ENCODE results near the gene SPTBN1. TPM values are rescaled to one million over a fixed set of nuclear protein-coding genes. Genes with fewer than 3 reads are reported as not detected.

The SPTBN1 gene
- total RNA-seq, 1 experiment from 2014 or later: 146 TPM

GRCh38 chr2:54523324-54523959 lies 67.3 kb downstream of the SPTBN1 start:
- TF ChIP-seq CTCF (conservative IDR thresholded peaks at IDR 0.05; ENCODE audit: low read depth, low read length) (no peak), EZH2 (IDR thresholded peaks at IDR 0.05; ENCODE audit: borderline replicate concordance, low read depth, low read length, poor library complexity, severe bottlenecking) (no peak)
- ChIA-PET CTCF (interaction anchor here (0.8 to 1.8 kb wide), 5 partner anchors 142 to 651 kb away, joined by 4 to 19 read pairs (median 5); no protein-coding TSS in a partner anchor), POLR2A (ENCODE audit: low non-redundant PET) (no interaction called here)
- H3K4me3 ChIP-seq (ENCODE audit: low read depth, low read length, poor library complexity, severe bottlenecking): no peak overlapping the region
- peaks cover 22% of the 10 kb centered on the region for H3K4me1 ChIP-seq (ENCODE audit: insufficient read depth, low read length, poor library complexity, severe bottlenecking)
- intact Hi-C loops (cut with micrococcal nuclease; ENCODE audit: unreplicated experiment): loop anchor here (10.0 kb wide), 2 partner anchors 301 to 651 kb away; no protein-coding TSS in a partner anchor
- no peak overlapping the region for H3K27ac ChIP-seq (ENCODE audit: low read depth, low read length, poor library complexity, severe bottlenecking)
- H3K36me3 ChIP-seq (ENCODE audit: insufficient read depth, low read length, poor library complexity, severe bottlenecking): peaks cover 10% of the 10 kb centered on the region
- no peaks in the 10 kb centered on the region for H3K27me3 ChIP-seq (replicated peaks; ENCODE audit: insufficient read depth, low read depth, low read length, poor library complexity)
- no peaks in the 10 kb centered on the region for H3K9me3 ChIP-seq (ENCODE audit: low read depth, low read length, poor library complexity, severe bottlenecking)
- no peak for DNase-seq (ENCODE audit: low spot score)
- BruUV-seq (replicated peaks): no TSS peak

DNA sequence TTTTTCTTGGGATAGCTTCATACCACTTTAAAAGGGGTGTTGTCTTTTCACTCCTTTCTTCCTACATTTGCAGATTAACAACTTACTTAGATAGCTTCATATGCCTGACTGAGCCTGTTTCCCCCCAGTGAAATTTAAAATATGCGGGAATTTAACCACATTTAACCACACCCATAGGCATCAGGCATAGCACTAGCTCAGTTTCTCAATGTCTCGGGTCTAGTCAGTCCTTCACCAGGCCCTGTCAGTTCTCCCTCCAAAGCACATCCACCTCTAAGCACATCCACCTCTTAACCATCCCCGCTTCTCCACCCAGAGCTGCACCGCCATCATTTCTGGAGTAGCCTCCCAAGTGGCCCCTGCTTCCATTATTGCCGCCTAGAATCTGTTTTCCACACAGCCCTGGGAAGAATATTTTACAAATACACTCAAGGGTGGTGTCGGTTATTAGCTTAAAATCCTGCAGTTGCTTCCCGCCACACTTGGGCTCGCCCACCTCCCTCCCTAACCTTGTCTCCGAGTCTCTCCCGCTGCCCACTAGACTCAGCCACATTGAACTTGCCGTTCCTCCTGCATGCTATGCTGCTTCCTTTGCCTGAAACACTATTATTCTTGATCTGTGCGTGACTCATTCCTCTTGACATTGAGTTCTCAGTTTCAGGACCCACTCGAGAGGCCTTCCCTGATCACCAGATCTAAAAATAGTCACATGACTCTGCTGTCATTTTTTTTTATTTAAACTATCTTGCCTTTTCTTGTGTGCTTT lies 68.3 kb downstream of the SPTBN1 start:
- intact Hi-C loops (cut with micrococcal nuclease; ENCODE audit: unreplicated experiment): loop anchor here (10.0 kb wide), 2 partner anchors 300 to 650 kb away; no protein-coding TSS in a partner anchor
- Histone ChIP-seq H3K27me3 (replicated peaks; ENCODE audit: insufficient read depth, low read depth, low read length, poor library complexity) (no peaks in the 10 kb centered on the region), H3K4me3 (ENCODE audit: low read depth, low read length, poor library complexity, severe bottlenecking) (no peak overlapping the region), H3K4me1 (ENCODE audit: insufficient read depth, low read length, poor library complexity, severe bottlenecking) (peaks cover 22% of the 10 kb centered on the region), H3K27ac (ENCODE audit: low read depth, low read length, poor library complexity, severe bottlenecking) (no peak overlapping the region), H3K36me3 (ENCODE audit: insufficient read depth, low read length, poor library complexity, severe bottlenecking) (peaks cover 10% of the 10 kb centered on the region), H3K9me3 (ENCODE audit: low read depth, low read length, poor library complexity, severe bottlenecking) (no peaks in the 10 kb centered on the region)
- CTCF ChIA-PET: interaction anchor here (1.2 kb wide), 1 partner anchor 180 kb away, joined by 7 read pairs; no protein-coding TSS in a partner anchor
- TF ChIP-seq CTCF (conservative IDR thresholded peaks at IDR 0.05; ENCODE audit: low read depth, low read length): no peak
- TF ChIP-seq EZH2 (IDR thresholded peaks at IDR 0.05; ENCODE audit: borderline replicate concordance, low read depth, low read length, poor library complexity, severe bottlenecking): no peak
- no TSS peak for BruUV-seq (replicated peaks)
- POLR2A ChIA-PET (ENCODE audit: low non-redundant PET): no interaction called here
- DNase-seq (ENCODE audit: low spot score): peak; percentile 58

GRCh38 chr2:54525321-54525720 lies 69.2 kb downstream of the SPTBN1 start:
- TF ChIP-seq CTCF (conservative IDR thresholded peaks at IDR 0.05; ENCODE audit: low read depth, low read length) (no peak), EZH2 (IDR thresholded peaks at IDR 0.05; ENCODE audit: borderline replicate concordance, low read depth, low read length, poor library complexity, severe bottlenecking) (no peak)
- Histone ChIP-seq H3K9me3 (ENCODE audit: low read depth, low read length, poor library complexity, severe bottlenecking) (no peaks in the 10 kb centered on the region), H3K4me1 (ENCODE audit: insufficient read depth, low read length, poor library complexity, severe bottlenecking) (peaks cover 19% of the 10 kb centered on the region), H3K27ac (ENCODE audit: low read depth, low read length, poor library complexity, severe bottlenecking) (no peak overlapping the region), H3K27me3 (replicated peaks; ENCODE audit: insufficient read depth, low read depth, low read length, poor library complexity) (no peaks in the 10 kb centered on the region), H3K36me3 (ENCODE audit: insufficient read depth, low read length, poor library complexity, severe bottlenecking) (peaks cover 10% of the 10 kb centered on the region), H3K4me3 (ENCODE audit: low read depth, low read length, poor library complexity, severe bottlenecking) (no peak overlapping the region)
- ChIA-PET POLR2A (ENCODE audit: low non-redundant PET) (no interaction called here), CTCF (no interaction called here)
- BruUV-seq (replicated peaks): no TSS peak
- DNase-seq (ENCODE audit: low spot score): no peak
- intact Hi-C loops (cut with micrococcal nuclease; ENCODE audit: unreplicated experiment): loop anchor here (10.0 kb wide), 2 partner anchors 299 to 649 kb away; no protein-coding TSS in a partner anchor

All from A673 (cell line).